ENCODE results near the gene WDR13. TPM values are rescaled to one million over a fixed set of nuclear protein-coding genes. Genes with fewer than 3 reads are reported as not detected.
"Not testable (repeated sequence)": the region's sequence is repeated elsewhere in the genome, so short reads cannot be mapped to it uniquely, and the experiment has no call there.

Gene WDR13
- total RNA-seq, 4 donors from 2014 or later = 96.5 to 238 (median 184) TPM

DNA sequence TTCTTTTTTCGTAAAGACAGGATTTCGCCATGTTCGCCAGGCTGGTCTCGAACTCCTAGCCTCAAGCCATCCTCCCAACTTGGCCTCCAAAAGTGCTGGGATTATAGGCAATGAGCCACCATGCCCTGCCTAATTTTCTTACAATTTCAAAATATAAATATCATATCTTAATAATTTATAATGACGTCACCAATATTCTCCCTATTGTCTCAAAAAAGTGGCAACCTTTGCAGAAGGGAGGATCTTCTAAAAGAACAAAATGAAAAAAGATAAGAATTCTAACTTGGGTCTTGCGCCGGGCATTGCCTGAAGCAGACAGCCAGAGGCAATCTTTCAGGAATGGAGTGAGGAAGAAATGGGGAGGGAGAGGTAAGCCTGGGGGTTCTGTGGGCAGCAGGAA is 48.4 kb downstream of the WDR13 start:
- in situ Hi-C loops (cut with MboI; ENCODE audit: low pct_ligation_motif_present in 1 of 4, low pct_unique_long_range_greater_than_20kb in 1 of 4, low sequenced_read_pairs in 3 of 4) = loop anchor here in 1 of 4 donors (25.0 kb wide), 1 partner anchor 267 kb away; the partner anchor contains the start of genes PIM2 and SLC35A2
- H3K27me3 ChIP-seq = no peaks in the 10 kb centered on the region
- no peak for DNase-seq
- intact Hi-C loops (cut with DNase I; ENCODE audit: low total_unique reads) = no loop called here
- no peak overlapping the region for H3K4me3 ChIP-seq
- H3K4me1 ChIP-seq = peaks cover 0 to 8% (median 0%) of the 10 kb centered on the region in 4 donors
- no peaks in the 10 kb centered on the region for H3K9me3 ChIP-seq
- no peak for TF ChIP-seq POLR2A (IDR thresholded peaks at IDR 0.05)
- no peak for TF ChIP-seq POLR2AphosphoS5 (IDR thresholded peaks at IDR 0.05)
- TF ChIP-seq, protein P1, sequence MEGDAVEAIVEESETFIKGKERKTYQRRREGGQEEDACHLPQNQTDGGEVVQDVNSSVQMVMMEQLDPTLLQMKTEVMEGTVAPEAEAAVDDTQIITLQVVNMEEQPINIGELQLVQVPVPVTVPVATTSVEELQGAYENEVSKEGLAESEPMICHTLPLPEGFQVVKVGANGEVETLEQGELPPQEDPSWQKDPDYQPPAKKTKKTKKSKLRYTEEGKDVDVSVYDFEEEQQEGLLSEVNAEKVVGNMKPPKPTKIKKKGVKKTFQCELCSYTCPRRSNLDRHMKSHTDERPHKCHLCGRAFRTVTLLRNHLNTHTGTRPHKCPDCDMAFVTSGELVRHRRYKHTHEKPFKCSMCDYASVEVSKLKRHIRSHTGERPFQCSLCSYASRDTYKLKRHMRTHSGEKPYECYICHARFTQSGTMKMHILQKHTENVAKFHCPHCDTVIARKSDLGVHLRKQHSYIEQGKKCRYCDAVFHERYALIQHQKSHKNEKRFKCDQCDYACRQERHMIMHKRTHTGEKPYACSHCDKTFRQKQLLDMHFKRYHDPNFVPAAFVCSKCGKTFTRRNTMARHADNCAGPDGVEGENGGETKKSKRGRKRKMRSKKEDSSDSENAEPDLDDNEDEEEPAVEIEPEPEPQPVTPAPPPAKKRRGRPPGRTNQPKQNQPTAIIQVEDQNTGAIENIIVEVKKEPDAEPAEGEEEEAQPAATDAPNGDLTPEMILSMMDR (IDR thresholded peaks at IDR 0.05) = no peak
- no peak for TF ChIP-seq EP300 (IDR thresholded peaks at IDR 0.05; ENCODE audit: low read depth)
- 86 to 87% methylated on average over 3 to 7 of the region's 7 CpGs for WGBS, 2 donors (ENCODE audit: low coverage in 1 of 2)
- no peak overlapping the region for H3K27ac ChIP-seq
- no peaks in the 10 kb centered on the region for H3K36me3 ChIP-seq

DNA sequence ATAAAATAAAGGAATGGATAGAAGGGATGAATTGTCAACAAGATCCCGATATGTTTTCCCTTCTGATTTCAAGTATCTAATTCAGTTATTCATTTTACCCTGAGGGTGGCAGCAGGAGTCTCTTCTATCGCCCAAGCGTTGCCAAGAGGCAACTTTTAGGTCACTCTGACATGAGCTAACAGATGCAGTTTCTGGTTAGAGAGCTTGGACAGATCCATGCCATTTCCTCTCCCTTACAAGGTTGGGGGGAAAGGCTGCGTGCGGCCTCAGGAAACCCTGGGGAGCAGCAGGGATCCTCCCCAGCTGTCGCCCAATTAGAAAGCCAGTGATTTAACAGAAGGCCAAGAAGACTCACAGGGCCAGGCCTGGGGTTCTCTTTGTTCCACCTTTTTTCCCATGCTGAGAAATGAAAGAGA is 51.1 kb downstream of the WDR13 start:
- in situ Hi-C loops (cut with MboI; ENCODE audit: low pct_ligation_motif_present in 1 of 4, low pct_unique_long_range_greater_than_20kb in 1 of 4, low sequenced_read_pairs in 3 of 4) = loop anchor here in 1 of 4 donors (25.0 kb wide), 1 partner anchor 264 kb away; the partner anchor contains the start of genes PIM2 and SLC35A2
- 4 to 38% methylated on average over 3 to 6 of the region's 6 CpGs for WGBS, 2 donors (ENCODE audit: low coverage in 1 of 2)
- H3K27ac ChIP-seq = peak overlapping the region in 3 of 4 donors; percentile 6 to 39 (median 24)
- H3K27me3 ChIP-seq = no peaks in the 10 kb centered on the region
- intact Hi-C loops (cut with DNase I; ENCODE audit: low total_unique reads) = no loop called here
- H3K9me3 ChIP-seq = no peaks in the 10 kb centered on the region
- DNase-seq = peak; percentile 21
- no peak for TF ChIP-seq EP300 (IDR thresholded peaks at IDR 0.05; ENCODE audit: low read depth)
- TF ChIP-seq, protein P1 (IDR thresholded peaks at IDR 0.05) = peak in 3 of 5 experiments; percentile 15 to 28 (median 27)
- H3K4me1 ChIP-seq = peaks cover 0 to 8% (median 0%) of the 10 kb centered on the region in 4 donors
- H3K4me3 ChIP-seq = no peak overlapping the region
- no peaks in the 10 kb centered on the region for H3K36me3 ChIP-seq

DNA sequence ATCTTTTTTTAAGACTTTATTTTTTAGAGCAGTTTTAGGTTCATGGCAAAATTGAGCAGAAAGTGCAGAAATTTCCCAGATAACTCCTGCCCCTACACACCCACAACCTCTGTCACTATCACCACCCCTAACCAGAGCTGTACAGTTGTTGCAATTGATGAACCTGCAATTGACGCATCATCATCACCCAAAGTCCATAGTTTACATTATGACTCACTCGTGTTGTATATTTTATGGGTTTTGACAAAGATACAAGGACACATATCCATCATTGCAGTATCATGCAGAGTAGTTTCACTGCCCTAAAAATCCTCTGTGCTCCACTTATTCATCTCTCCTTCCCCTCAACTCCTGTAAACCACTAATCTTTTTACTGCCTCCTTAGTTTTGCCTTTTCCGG is 51.8 kb downstream of the WDR13 start:
- no peak overlapping the region for H3K4me3 ChIP-seq
- H3K9me3 ChIP-seq = no peaks in the 10 kb centered on the region
- H3K27me3 ChIP-seq = no peaks in the 10 kb centered on the region
- no peak for TF ChIP-seq EP300 (IDR thresholded peaks at IDR 0.05; ENCODE audit: low read depth)
- peak in 1 of 3 donors; percentile 37 for TF ChIP-seq POLR2AphosphoS5 (IDR thresholded peaks at IDR 0.05)
- H3K36me3 ChIP-seq = no peaks in the 10 kb centered on the region
- intact Hi-C loops (cut with DNase I; ENCODE audit: low total_unique reads) (no loop called here), in situ Hi-C loops (cut with MboI; ENCODE audit: low pct_ligation_motif_present in 1 of 4, low pct_unique_long_range_greater_than_20kb in 1 of 4, low sequenced_read_pairs in 3 of 4) (loop anchor here in 1 of 4 donors (25.0 kb wide), 1 partner anchor 263 kb away; the partner anchor contains the start of genes PIM2 and SLC35A2)
- H3K4me1 ChIP-seq = peaks cover 0 to 8% (median 0%) of the 10 kb centered on the region in 4 donors
- H3K27ac ChIP-seq = peak overlapping the region in 1 of 4 donors; percentile 39
- 54 to 57% methylated on average over 1 to 3 of the region's 3 CpGs for WGBS, 2 donors (ENCODE audit: low coverage in 1 of 2)
- no peak for DNase-seq

DNA sequence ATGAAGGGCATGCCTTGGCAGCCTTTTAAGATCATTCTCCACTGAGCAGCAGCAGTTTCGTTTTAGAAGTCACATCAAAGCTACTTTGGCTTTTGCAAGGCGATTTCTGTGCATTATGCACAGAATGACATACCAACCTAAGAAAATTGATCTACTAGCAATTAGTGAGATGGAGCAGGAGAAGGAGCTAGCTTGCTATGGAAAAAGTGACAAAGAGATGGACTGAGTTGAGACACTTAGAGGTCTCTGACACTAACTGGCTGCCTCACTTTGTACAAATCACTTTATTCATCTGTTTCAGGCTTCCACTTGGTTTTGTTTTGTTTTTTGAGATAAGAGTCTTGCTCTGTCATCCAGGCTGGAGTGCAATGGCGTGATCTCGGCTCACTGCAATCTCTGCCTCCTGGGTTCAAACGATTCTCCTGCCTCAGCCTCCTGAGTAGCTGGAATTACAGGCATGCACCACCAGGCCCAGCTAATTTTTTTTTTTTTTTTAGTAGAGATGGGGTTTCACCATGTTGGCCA is 54.8 kb downstream of the WDR13 start:
- DNase-seq; H3K4me1 ChIP-seq; H3K27me3 ChIP-seq; H3K9me3 ChIP-seq; intact Hi-C loops (cut with DNase I; ENCODE audit: low total_unique reads); in situ Hi-C loops (cut with MboI; ENCODE audit: low pct_ligation_motif_present in 1 of 4, low pct_unique_long_range_greater_than_20kb in 1 of 4, low sequenced_read_pairs in 3 of 4); H3K36me3 ChIP-seq; H3K27ac ChIP-seq; H3K4me3 ChIP-seq: not testable (repeated sequence)
- WGBS, 2 donors (ENCODE audit: low coverage in 1 of 2) = 68 to 78% methylated on average over 3 to 5 of the region's 5 CpGs

DNA sequence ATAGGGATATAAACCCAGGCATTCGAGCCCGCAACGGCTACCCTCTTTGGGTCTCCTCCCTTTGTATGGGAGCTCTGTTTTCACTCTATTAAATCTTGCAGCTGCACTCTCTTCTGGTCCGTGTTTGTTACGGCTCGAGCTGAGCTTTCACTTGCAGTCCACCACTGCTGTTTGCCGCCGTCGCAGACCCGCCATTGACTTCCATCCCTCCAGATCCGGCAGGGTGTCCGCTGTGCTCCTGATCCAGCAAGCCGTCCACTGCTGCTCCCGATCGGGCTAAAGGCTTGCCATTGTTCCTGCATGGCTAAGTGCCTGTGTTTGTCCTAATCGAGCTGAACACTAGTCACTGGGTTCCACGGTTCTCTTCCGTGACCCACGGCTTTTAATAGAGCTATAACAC is 57.5 kb downstream of the WDR13 start:
- H3K9me3 ChIP-seq; H3K4me1 ChIP-seq; H3K4me3 ChIP-seq; in situ Hi-C loops (cut with MboI; ENCODE audit: low pct_ligation_motif_present in 1 of 4, low pct_unique_long_range_greater_than_20kb in 1 of 4, low sequenced_read_pairs in 3 of 4); intact Hi-C loops (cut with DNase I; ENCODE audit: low total_unique reads); DNase-seq; H3K27me3 ChIP-seq; H3K27ac ChIP-seq; H3K36me3 ChIP-seq: not testable (repeated sequence)
- WGBS, 2 donors (ENCODE audit: low coverage in 1 of 2) = 60% methylated on average over 19 of the region's 19 CpGs; no CpG with 5 or more reads in 1 of the 2 donors

Small RNAs within 50 kb of the gene (small RNA-seq; reads per million reads assigned to genes)
- 0 reads per million in 4 donors for gene MRPL32P1

Other genes starting within 250 kb of the WDR13 start
- gene SSX3, start 240.8 kb upstream of the WDR13 start, total RNA-seq = not detected
- not detected for gene SSX4, start 214.0 kb upstream of the WDR13 start, total RNA-seq
- gene SSX4B, start 185.5 kb upstream of the WDR13 start, total RNA-seq = not detected
- gene SLC38A5, start 127.2 kb upstream of the WDR13 start, total RNA-seq = 10 to 100 TPM in 3 of 4 donors, 1 to 10 TPM in 1; 5.7 to 14.3 (median 11.3) TPM
- gene FTSJ1, start 121.3 kb upstream of the WDR13 start, total RNA-seq = 10 to 100 TPM; 15.3 to 33.2 (median 31.1) TPM
- 10 to 100 TPM in 1 of 4 donors, 1 to 10 TPM in 3; 1.5 to 10.1 (median 8.2) TPM for gene PORCN, start 88.5 kb upstream of the WDR13 start, total RNA-seq
- gene EBP, start 75.7 kb upstream of the WDR13 start, total RNA-seq = 10 to 100 TPM; 19.9 to 88.7 (median 67.6) TPM
- 10 to 100 TPM in 3 of 4 donors, 1 to 10 TPM in 1; 8.1 to 27.7 (median 13.3) TPM for gene TBC1D25, start 57.8 kb upstream of the WDR13 start, total RNA-seq
- 100 to 1,000 TPM in 3 of 4 donors, 10 to 100 TPM in 1; 65.7 to 157 (median 127) TPM for gene RBM3, start 23.0 kb upstream of the WDR13 start, total RNA-seq
- gene WAS, start 86.3 kb downstream of the WDR13 start, total RNA-seq = 10 to 100 TPM in 1 of 4 donors, 1 to 10 TPM in 3; 3.2 to 13.1 (median 6.3) TPM
- gene SUV39H1, start 99.2 kb downstream of the WDR13 start, total RNA-seq = 1 to 10 TPM in 3 of 4 donors, under 1 TPM in 1; 1.00 to 5.3 (median 4.4) TPM
- 10 to 100 TPM in 1 of 4 donors, 1 to 10 TPM in 1, not detected in 2; 4.8 to 18.4 TPM for gene GLOD5, start 164.3 kb downstream of the WDR13 start, total RNA-seq
- gene GATA1, start 189.1 kb downstream of the WDR13 start, total RNA-seq = not detected
- 100 to 1,000 TPM in 2 of 4 donors, 10 to 100 TPM in 2; 74.4 to 105 (median 93.3) TPM for gene HDAC6, start 204.6 kb downstream of the WDR13 start, total RNA-seq
- not detected for gene ERAS, start 229.0 kb downstream of the WDR13 start, total RNA-seq
- gene PCSK1N, start 238.1 kb downstream of the WDR13 start, total RNA-seq = 100 to 1,000 TPM in 1 of 4 donors, 10 to 100 TPM in 3; 14.0 to 144 (median 20.4) TPM